ENCODE data around the gene HGD.
A peak's percentile ranks its signal among the peaks of the same experiment; 100 is the strongest.
"Not testable (repeated sequence)": the region's sequence is repeated elsewhere in the genome, so short reads cannot be mapped to it uniquely, and the experiment has no call there.

The HGD gene

DNA sequence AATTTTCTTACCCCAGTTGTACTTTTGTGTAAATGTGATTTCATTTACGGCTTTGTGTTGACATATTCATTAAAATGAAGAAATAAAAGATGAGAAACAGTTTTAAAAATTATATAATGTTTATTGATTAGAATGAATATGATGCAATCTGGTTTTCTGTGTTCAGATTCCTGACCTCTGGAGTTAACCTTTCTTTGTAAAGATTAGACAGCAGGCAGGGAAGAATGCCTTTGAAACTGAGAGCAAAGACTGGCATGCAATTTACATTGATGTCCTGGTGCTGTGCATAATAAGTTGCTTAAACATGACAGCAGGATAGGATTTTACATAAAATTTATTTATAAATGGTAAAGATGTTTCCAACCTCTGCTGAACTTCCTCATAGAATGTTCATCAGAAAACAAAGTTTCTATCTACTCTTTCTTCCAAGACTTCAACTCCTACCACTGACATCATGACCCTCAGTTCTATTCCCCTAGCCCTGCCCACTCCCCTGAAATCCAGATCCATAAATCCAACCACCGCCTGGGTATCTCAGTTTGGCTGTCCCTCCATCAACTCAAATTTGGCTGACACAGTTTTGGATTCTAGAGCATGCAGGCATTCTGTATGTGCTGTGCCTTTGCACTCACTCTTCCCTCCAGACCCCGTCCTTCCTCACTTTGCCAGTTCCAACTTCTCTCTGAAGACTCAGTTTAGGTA, 1.7 kb downstream of the HGD start:
- no peak for DNase-seq (ENCODE audit: low read depth)

- DNase-seq (ENCODE audit: low read depth), result no peak
These were observed 3.1 kb downstream of the HGD start for GRCh38 chr3:120678984-120679383.

DNA sequence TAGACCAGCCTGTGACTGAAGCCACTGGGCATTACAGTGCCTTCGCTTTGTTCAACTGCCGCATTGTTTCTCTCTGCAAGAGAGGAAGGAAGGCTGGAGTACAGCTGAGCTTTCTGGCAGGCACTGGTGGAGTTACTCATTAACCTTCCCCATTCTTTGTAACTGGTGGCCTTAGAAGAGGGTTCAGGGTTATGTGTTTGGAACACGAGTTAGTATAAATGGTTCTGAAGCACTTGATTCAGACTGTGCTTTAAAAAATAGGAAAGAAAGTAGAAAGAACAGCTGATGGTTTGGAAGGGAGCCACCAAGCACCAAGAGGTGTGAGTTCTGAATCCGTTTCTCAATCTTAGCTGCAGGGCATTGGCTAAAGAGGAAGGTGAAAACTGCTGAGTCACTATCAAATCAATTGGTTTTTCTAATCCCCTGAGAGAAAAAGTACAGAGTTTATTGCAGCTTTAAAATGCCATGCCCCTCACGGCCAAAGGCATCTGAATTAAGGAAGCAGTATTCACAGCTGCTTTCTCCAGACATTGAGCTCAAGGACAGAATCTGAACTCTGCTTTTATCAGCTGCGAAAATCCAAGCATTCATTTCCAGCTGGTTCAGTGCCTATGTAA, 3.6 kb downstream of the HGD start:
- peak; percentile 38 for DNase-seq (ENCODE audit: low read depth)

DNA sequence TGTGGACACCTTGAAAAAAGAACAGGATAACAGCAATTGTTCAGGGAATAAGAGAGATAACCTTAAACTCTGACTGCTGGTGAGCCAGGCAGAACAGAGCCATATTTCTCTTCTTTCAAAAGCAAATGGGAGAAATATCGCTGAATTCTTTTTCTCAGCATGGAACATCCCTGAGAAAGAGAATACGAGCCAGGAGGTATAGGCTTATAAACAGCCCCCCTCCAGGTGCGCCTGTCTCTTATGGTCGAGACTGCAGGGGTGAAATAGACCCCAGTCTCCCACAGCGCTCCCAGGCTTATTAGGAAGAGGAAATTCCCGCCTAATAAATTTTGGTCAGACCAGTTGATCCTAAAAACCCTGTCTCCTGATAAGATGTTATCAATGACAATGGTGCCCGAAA, 4.8 kb downstream of the HGD start:
- DNase-seq (ENCODE audit: low read depth), result not testable (repeated sequence)

- DNase-seq (ENCODE audit: low read depth), result no peak
These were observed 8.9 kb downstream of the HGD start for GRCh38 chr3:120673116-120673515.

- DNase-seq (ENCODE audit: low read depth), result no peak
These were observed 11.5 kb downstream of the HGD start for GRCh38 chr3:120670576-120670975.

- no peak for DNase-seq (ENCODE audit: low read depth)
These were observed 17.1 kb downstream of the HGD start for GRCh38 chr3:120664926-120665325.

- no peak for DNase-seq (ENCODE audit: low read depth)
These were observed 20.1 kb downstream of the HGD start for GRCh38 chr3:120661945-120662344.

- no peak for DNase-seq (ENCODE audit: low read depth)
These were observed 20.7 kb downstream of the HGD start for GRCh38 chr3:120661106-120661905.

DNA sequence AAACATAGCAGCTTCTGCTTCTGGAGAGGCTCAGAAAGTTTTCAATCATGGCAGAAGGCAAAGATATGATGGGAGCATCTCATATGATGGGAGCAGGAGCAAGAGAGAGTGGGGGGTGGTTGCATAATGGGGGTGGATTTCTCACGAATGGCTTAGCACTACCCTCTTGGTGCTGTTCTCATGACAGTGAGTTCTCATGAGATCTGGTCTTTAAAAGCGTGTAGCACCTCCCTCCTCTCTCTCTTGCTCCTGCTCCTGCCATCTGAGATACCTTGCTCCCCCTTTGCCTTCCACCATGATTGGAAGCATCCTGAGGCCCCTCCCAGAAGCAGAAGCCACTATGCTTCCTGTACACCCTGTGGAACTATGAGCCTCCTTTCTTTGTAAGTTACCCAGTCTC, 22.2 kb downstream of the HGD start:
- no peak for DNase-seq (ENCODE audit: low read depth)

DNA sequence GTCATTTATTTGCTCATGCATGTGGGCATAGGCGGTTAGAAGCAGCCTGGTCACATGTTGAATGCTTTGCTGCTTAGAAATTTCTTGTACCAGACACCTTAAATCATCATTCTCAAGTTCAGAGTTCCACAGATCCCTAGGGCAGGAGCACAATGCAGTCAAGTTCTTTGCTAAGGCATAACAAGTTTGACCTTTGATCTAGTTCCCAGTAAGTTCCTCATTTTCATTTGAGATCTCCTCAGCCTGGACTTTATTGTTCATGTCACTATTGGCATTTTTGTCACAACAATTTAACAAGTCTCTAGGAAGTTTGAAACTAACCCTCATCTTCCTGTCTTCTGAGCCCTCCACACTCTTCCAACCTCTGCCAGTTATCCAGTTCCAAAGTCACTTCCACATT, 22.8 kb downstream of the HGD start:
- DNase-seq (ENCODE audit: low read depth), result no peak

DNA sequence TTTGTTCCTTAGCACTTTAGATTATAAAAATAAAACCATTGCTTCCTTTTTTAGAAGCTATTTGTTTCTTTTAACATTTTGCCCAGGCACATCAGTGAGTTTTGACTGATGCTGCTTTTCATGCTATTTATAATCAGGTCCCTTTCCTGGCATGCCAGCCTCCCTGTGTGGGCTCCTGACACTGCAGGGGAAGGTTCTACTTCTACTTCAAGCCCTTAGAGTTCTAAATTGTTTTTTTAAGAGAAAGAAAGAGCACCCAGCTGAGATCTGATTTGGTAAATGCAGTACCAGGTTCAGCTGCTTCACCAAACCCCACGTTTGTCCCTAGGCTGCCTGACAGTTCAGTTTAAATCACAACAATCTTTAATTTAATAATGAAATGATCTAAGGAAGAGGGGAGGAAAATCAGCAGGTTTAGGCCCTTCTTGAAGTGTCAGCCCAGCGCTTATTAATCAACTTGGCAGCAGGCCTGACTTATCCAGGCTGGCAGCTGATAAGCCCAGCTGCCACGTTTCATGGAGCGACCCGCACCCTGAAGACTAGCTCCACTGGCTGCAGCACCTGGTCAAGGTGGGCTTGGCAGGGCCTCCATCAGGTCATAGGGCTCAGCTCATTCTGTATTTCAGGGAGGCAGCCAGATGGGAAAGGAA, 29.0 kb downstream of the HGD start:
- DNase-seq (ENCODE audit: low read depth), result no peak

- no peak for DNase-seq (ENCODE audit: low read depth)
These were observed 29.8 kb downstream of the HGD start for GRCh38 chr3:120652281-120652680.

DNA sequence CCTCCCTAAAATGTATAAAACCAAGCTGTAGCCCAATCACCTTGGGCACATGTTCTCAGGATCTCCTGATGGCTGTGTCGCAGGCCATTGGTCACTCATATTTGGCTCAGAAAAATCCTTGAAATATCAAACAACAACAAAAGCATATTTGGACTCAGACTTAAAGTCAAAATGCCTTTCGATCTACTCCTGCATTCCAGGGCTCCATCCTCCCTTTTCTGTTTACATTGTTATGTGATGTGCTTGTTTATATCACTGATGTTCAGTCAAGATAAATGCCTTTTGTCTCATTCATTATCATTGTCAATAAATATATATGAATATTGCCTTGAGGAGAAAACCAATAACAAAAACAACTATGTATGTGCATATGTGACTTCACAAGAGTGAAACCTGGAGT, 31.7 kb downstream of the HGD start:
- no peak for DNase-seq (ENCODE audit: low read depth)

DNA sequence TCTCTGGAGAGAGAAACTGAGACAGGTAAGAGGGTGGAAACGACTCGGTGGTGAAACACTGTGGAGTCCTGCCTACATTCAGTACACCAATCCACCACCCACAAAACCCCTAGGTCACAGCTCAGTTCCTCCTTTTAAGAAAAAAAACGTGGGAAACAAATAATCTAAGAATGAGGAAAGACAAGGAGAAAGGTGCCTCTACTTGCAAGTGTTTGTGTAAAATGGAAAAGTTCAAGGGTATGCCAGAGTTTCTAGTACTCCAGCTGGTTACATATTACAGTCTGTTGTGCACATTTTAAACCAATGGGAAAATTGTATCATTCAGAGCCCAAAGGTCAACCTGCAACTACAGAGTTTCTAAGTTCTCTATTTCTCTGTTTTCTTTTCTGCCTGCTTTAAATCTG, 32.2 kb downstream of the HGD start:
- no peak for DNase-seq (ENCODE audit: low read depth)

- DNase-seq (ENCODE audit: low read depth), result no peak
These were observed 33.7 kb downstream of the HGD start for GRCh38 chr3:120648290-120648689.

DNA sequence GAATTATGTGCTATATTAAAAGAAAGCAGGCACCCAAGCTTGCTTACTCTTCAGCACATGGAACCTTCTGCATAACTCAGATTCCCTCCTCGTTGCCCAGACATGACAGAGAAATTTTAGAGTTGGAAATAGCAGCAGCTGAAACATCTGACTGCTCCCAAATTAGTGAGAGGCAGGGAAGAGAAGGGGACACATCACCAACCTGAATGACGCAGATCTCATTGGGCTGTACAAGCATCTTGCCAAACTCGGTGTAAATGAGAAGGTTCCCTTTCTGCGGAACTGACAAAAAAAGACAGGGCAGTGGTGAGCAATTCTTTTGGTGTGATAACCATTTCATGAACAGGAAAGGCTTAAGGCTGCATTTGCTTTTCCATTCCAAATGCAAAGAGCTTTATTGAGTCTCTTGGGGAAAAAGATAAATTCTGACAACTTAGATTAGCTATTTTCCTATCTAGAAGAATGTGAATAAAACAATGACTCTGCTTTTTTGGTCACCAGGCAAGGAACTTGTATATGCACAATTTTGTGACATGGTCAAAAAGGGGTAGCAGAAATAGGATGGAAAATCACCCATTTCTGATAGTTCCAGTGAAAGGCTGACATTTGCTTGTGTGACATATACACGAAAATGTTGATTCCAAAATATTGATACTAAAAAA, 35.1 kb downstream of the HGD start:
- no peak for DNase-seq (ENCODE audit: low read depth)

DNA sequence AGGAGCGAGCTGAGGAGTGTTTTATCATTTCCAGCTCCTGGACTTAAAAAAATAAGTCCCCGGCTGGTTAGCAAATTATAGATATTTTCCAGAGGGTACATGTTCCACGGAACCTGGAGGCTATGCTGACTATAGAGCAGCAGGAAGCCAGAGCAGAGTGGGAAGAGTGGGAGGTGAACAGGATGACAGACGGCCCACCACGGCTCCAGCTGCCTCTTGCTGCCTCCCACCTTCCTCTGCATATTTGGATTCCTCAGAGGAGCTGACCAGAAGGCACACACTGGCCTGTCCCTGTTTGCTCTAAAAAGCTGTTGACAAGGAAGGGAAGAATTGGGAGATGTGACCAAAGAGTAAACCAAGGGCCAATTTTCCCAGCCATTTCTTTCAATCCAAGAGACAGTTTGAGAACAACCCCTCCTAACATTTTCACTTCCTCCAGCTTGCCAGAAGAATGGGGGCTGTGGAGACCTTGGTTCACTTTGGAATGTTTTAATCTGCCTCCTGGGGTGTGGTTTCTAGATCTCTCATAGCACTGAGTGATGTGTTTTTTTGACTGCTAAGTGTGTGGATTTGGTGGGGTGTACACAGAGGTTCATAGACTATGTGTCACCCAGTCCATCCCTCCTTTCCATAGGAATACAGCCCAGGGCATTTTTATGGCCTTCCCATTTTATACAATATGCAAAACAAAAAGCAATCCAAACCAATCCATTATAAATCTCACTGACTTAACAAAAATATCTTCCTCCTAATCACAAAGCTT, 36.8 kb downstream of the HGD start:
- DNase-seq (ENCODE audit: low read depth), result no peak

- DNase-seq (ENCODE audit: low read depth), result peak; percentile 21
These were observed 39.6 kb downstream of the HGD start for GRCh38 chr3:120642368-120642948.

- peak; percentile 23 for DNase-seq (ENCODE audit: low read depth)
These were observed 40.3 kb downstream of the HGD start for GRCh38 chr3:120641696-120642246.

GRCh38 chr3:120640231-120640630, 41.8 kb downstream of the HGD start:
- no peak for DNase-seq (ENCODE audit: low read depth)

Data from stromal cell of bone marrow (primary cell).